ENCODE measurements around the gene PFN3. TPM values are rescaled to one million over a fixed set of nuclear protein-coding genes. Genes with fewer than 3 reads are reported as not detected.

Gene PFN3
- total RNA-seq, 1 experiment from 2014 or later = not detected

DNA sequence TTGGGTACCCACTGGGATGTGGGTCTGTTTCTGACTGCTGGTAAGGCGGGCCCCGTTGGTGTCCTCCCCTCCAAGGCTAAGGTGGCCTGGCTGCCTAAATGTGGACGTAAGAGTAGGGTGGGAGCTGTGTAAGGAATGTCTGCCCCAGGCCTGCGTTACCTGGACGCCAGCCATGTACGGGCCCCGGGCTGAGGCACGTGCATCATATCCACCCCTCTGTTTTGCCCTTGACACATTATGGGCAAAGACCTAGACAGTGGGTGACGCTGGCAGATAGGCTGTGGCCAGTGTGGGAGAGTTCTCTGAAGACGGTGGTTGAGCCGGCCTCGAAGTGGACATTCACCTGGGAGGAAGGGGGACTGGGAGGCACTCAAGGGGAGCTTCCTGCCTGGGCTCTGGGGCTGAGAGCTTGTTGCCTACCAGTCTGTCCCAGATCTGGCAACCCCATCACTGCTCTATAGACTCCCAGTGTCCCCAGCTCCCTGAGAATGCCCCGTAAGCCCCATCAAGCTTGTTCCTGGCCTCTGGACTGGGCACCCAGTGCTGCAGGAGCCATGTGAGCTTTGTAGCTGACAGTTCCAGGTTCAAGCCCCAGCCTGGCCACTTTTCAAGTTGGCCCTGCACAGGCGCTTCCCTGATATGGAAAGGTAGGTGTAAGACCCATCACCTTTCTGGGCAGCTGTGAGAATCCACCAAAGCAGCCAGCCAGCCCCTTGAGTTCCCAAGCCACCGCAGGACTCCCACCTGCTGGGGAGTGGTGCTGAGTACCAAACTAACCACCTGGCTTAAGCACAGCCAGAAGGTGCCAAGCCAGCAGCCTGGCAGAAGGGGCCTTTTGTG lies 42.9 kb upstream of the PFN3 start:
- Histone ChIP-seq H3K9me2 (ENCODE audit: insufficient read depth) (no peaks in the 10 kb centered on the region), H3K4me1 (replicated peaks; ENCODE audit: insufficient read depth) (peaks cover 8% of the 10 kb centered on the region)
- TF ChIP-seq EZH2 (IDR thresholded peaks at IDR 0.05; ENCODE audit: low read depth) (no peak), CTCF (conservative IDR thresholded peaks at IDR 0.05) (no peak)

GRCh38 chr5:177442066-177442826 lies 41.8 kb upstream of the PFN3 start:
- no TSS peak for BruUV-seq (replicated peaks)
- H2AFZ ChIP-seq = no peak overlapping the region
- intact Hi-C loops (cut with micrococcal nuclease; ENCODE audit: unreplicated experiment) = no loop called here
- peaks cover 58% of the 10 kb centered on the region for H3F3A ChIP-seq (ENCODE audit: insufficient read depth, low read depth)
- no peaks in the 10 kb centered on the region for H3K9me2 ChIP-seq (ENCODE audit: insufficient read depth)
- H3K4me3 ChIP-seq = no peak overlapping the region
- CTCF ChIA-PET = no interaction called here
- peak in 1 of 2 experiments; percentile 1 for DNase-seq
- POLR2A ChIA-PET (ENCODE audit: unreplicated experiment) = no interaction called here
- H3K4me1 ChIP-seq (replicated peaks; ENCODE audit: insufficient read depth) = 0 out of 2 replicates have a peak, but pooled peaks cover 4% of the 10 kb centered on the region
- no peak for TF ChIP-seq EZH2 (IDR thresholded peaks at IDR 0.05; ENCODE audit: low read depth)
- TF ChIP-seq CTCF (conservative IDR thresholded peaks at IDR 0.05) = no peak
- no peak overlapping the region for H3K4me2 ChIP-seq
- H4K20me1 ChIP-seq (ENCODE audit: insufficient read depth) = peaks cover 22% of the 10 kb centered on the region
- no peaks in the 10 kb centered on the region for H3K27me3 ChIP-seq (ENCODE audit: insufficient read depth, low read depth)
- peaks cover 19% of the 10 kb centered on the region for H3K79me2 ChIP-seq (ENCODE audit: low read depth)
- no peak overlapping the region for H3K27ac ChIP-seq
- H3K36me3 ChIP-seq (ENCODE audit: low read depth) = no peaks in the 10 kb centered on the region; the same call in 1 of the 2 replicates
- no peaks in the 10 kb centered on the region for H3K9me3 ChIP-seq (ENCODE audit: insufficient read depth, low read depth)

More for the DNA sequence above, 42.9 kb upstream of the PFN3 start:
- Histone ChIP-seq H3K79me2 (ENCODE audit: low read depth) (peaks cover 19% of the 10 kb centered on the region), H3K4me2 (no peak overlapping the region), H3K9me3 (ENCODE audit: insufficient read depth, low read depth) (no peaks in the 10 kb centered on the region), H3F3A (ENCODE audit: insufficient read depth, low read depth) (peaks cover 52% of the 10 kb centered on the region), H3K4me3 (no peak overlapping the region), H2AFZ (no peak overlapping the region), H3K27ac (no peak overlapping the region), H4K20me1 (ENCODE audit: insufficient read depth) (peaks cover 22% of the 10 kb centered on the region), H3K27me3 (ENCODE audit: insufficient read depth, low read depth) (no peaks in the 10 kb centered on the region), H3K36me3 (ENCODE audit: low read depth) (no peaks in the 10 kb centered on the region; the same call in 1 of the 2 replicates)
- DNase-seq = peak in 1 of 2 experiments; percentile 13
- no TSS peak for BruUV-seq (replicated peaks)
- POLR2A ChIA-PET (ENCODE audit: unreplicated experiment) = interaction anchor here (0.6 kb wide), 2 partner anchors 53 to 115 kb away, joined by 3 to 4 read pairs; no protein-coding TSS in a partner anchor
- intact Hi-C loops (cut with micrococcal nuclease; ENCODE audit: unreplicated experiment) = no loop called here
- CTCF ChIA-PET = no interaction called here

DNA sequence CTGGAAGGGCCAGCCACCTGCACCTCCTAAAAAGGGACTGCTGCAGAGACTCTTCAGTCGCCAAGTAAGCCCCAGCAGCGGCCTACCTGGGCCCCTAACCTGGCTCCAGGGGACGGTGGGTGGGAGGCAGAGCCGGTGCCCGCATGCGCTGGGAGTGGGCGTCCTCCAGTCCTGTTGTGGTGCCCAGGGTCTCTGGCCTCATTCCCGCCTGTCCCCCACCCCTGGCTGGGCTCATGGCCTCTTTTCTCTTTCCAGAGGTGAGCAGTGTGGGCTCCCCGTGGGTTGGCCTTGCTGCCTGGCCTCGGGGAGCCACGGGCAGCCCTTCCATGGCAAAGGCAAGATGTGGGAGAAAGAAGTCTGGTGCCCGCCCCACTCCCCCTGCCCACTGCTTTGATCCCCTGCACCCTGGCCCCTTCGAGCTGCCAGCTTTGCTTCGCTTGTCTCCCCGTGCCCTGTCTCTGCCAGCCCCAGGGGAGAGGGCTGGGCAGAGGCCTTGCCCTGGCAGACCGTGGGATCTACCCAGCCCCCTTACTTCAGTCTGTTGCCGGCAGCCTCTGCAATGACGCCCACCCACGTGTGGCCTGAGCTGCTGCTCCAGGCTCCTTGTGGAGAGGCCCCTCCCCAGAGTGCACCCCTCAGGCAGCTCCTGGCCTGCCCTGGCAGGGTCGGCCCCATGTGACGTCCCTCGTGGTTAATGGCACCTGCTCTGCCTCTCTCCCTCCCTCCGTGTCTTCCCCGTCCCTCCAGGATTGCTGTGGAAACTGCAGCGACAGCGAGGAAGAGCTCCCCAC lies 40.7 kb upstream of the PFN3 start:
- no peaks in the 10 kb centered on the region; the same call in 1 of the 2 replicates for H3K36me3 ChIP-seq (ENCODE audit: low read depth)
- TF ChIP-seq EZH2 (IDR thresholded peaks at IDR 0.05; ENCODE audit: low read depth) (no peak), CTCF (conservative IDR thresholded peaks at IDR 0.05) (no peak)
- H3K9me2 ChIP-seq (ENCODE audit: insufficient read depth) = no peaks in the 10 kb centered on the region
- H3F3A ChIP-seq (ENCODE audit: insufficient read depth, low read depth) = peaks cover 66% of the 10 kb centered on the region
- H2AFZ ChIP-seq = no peak overlapping the region
- ChIA-PET POLR2A (ENCODE audit: unreplicated experiment) (no interaction called here), CTCF (no interaction called here)
- H3K4me2 ChIP-seq = no peak overlapping the region
- H3K27me3 ChIP-seq (ENCODE audit: insufficient read depth, low read depth) = no peaks in the 10 kb centered on the region
- 0 out of 2 replicates have a peak, but pooled peaks cover 3% of the 10 kb centered on the region for H3K4me1 ChIP-seq (replicated peaks; ENCODE audit: insufficient read depth)
- H3K4me3 ChIP-seq = no peak overlapping the region
- peaks cover 20% of the 10 kb centered on the region for H4K20me1 ChIP-seq (ENCODE audit: insufficient read depth)
- no peak overlapping the region for H3K27ac ChIP-seq
- H3K79me2 ChIP-seq (ENCODE audit: low read depth) = peaks cover 16% of the 10 kb centered on the region
- H3K9me3 ChIP-seq (ENCODE audit: insufficient read depth, low read depth) = no peaks in the 10 kb centered on the region
- intact Hi-C loops (cut with micrococcal nuclease; ENCODE audit: unreplicated experiment) = no loop called here
- DNase-seq = no peak
- BruUV-seq (replicated peaks) = no TSS peak
